ENCODE data around the gene TSC22D1. TPM values are rescaled to one million over a fixed set of nuclear protein-coding genes. Genes with fewer than 3 reads are reported as not detected.

The TSC22D1 gene
- polyA plus RNA-seq, 1 donor (not counting 4 experiments of a cell fraction or from before 2014, with no cell fraction given): 177 TPM

- no peaks in the 10 kb centered on the region for H3K27me3 ChIP-seq (ENCODE audit: control insufficient read depth, extremely low read depth, insufficient read depth, low read length)
- TF ChIP-seq EZH2 (IDR thresholded peaks at IDR 0.05; ENCODE audit: low read length) (no peak), CTCF (optimal IDR thresholded peaks at IDR 0.05 in 1 of 3, IDR thresholded peaks at IDR 0.05 in 1 of 3, conservative IDR thresholded peaks at IDR 0.05 in 1 of 3; ENCODE audit: extremely low read depth in 1 of 3, insufficient read depth in 2 of 3, low read length in 3 of 3) (no peak)
- H4K20me1 ChIP-seq (ENCODE audit: control insufficient read depth, extremely low read depth, insufficient read depth, low read length): no peaks in the 10 kb centered on the region
- H3K79me2 ChIP-seq (ENCODE audit: control insufficient read depth, insufficient read depth, low read length): no peaks in the 10 kb centered on the region
- H3K9me1 ChIP-seq (ENCODE audit: control insufficient read depth, extremely low read depth, insufficient read depth, low read length): no peaks in the 10 kb centered on the region
- H3K4me3 ChIP-seq (ENCODE audit: control insufficient read depth in 2 of 3, extremely low read depth in 1 of 3, insufficient read depth in 2 of 3, low read depth in 1 of 3, low read length in 3 of 3): no peak overlapping the region
- no peaks in the 10 kb centered on the region for H3K36me3 ChIP-seq (ENCODE audit: control insufficient read depth in 2 of 2, extremely low read depth in 1 of 2, insufficient read depth in 2 of 2, low read length in 2 of 2)
- DNase-seq (ENCODE audit: low read depth, low spot score) (no peak), FAIRE-seq (no peak)
- no peaks in the 10 kb centered on the region for H3K9me3 ChIP-seq (ENCODE audit: control insufficient read depth, low read depth, low read length)
- no peak overlapping the region for H3K27ac ChIP-seq (ENCODE audit: control insufficient read depth, insufficient read depth, low read length)
- no peak overlapping the region for H2AFZ ChIP-seq (ENCODE audit: control insufficient read depth, low read length)
- no peaks in the 10 kb centered on the region for H3K4me1 ChIP-seq (ENCODE audit: control insufficient read depth, extremely low read depth, insufficient read depth, low read length)
- dilution Hi-C loops (cut with MboI; ENCODE audit: extremely low pct_ligation_motif_present, low sequenced_read_pairs): loop anchor here (25.0 kb wide), 1 partner anchor 411 kb away; no protein-coding TSS in a partner anchor
- no peak overlapping the region for H3K9ac ChIP-seq (ENCODE audit: control insufficient read depth, extremely low read depth, insufficient read depth, low read length)
- no peak overlapping the region for H3K4me2 ChIP-seq (ENCODE audit: control insufficient read depth, extremely low read depth, insufficient read depth, low read depth, low read length)
These were observed 127.8 kb downstream of the TSC22D1 start for GRCh38 chr13:44448373-44448772.

GRCh38 chr13:44447783-44448321 is 128.3 kb downstream of the TSC22D1 start:
- dilution Hi-C loops (cut with MboI; ENCODE audit: extremely low pct_ligation_motif_present, low sequenced_read_pairs): loop anchor here (25.0 kb wide), 1 partner anchor 411 kb away; no protein-coding TSS in a partner anchor
- FAIRE-seq (no peak), DNase-seq (ENCODE audit: low read depth, low spot score) (no peak)
- TF ChIP-seq CTCF (optimal IDR thresholded peaks at IDR 0.05 in 1 of 3, IDR thresholded peaks at IDR 0.05 in 1 of 3, conservative IDR thresholded peaks at IDR 0.05 in 1 of 3; ENCODE audit: extremely low read depth in 1 of 3, insufficient read depth in 2 of 3, low read length in 3 of 3): no peak
- TF ChIP-seq EZH2 (IDR thresholded peaks at IDR 0.05; ENCODE audit: low read length): no peak
- H3K4me2 ChIP-seq (ENCODE audit: control insufficient read depth, extremely low read depth, insufficient read depth, low read depth, low read length): no peak overlapping the region
- H3K9ac ChIP-seq (ENCODE audit: control insufficient read depth, extremely low read depth, insufficient read depth, low read length): no peak overlapping the region
- no peaks in the 10 kb centered on the region for H4K20me1 ChIP-seq (ENCODE audit: control insufficient read depth, extremely low read depth, insufficient read depth, low read length)
- H3K79me2 ChIP-seq (ENCODE audit: control insufficient read depth, insufficient read depth, low read length): no peaks in the 10 kb centered on the region
- no peak overlapping the region for H3K4me3 ChIP-seq (ENCODE audit: control insufficient read depth in 2 of 3, extremely low read depth in 1 of 3, insufficient read depth in 2 of 3, low read depth in 1 of 3, low read length in 3 of 3)
- no peaks in the 10 kb centered on the region for H3K9me3 ChIP-seq (ENCODE audit: control insufficient read depth, low read depth, low read length)
- no peaks in the 10 kb centered on the region for H3K9me1 ChIP-seq (ENCODE audit: control insufficient read depth, extremely low read depth, insufficient read depth, low read length)
- no peaks in the 10 kb centered on the region for H3K36me3 ChIP-seq (ENCODE audit: control insufficient read depth in 2 of 2, extremely low read depth in 1 of 2, insufficient read depth in 2 of 2, low read length in 2 of 2)
- H2AFZ ChIP-seq (ENCODE audit: control insufficient read depth, low read length): no peak overlapping the region
- no peaks in the 10 kb centered on the region for H3K4me1 ChIP-seq (ENCODE audit: control insufficient read depth, extremely low read depth, insufficient read depth, low read length)
- no peaks in the 10 kb centered on the region for H3K27me3 ChIP-seq (ENCODE audit: control insufficient read depth, extremely low read depth, insufficient read depth, low read length)
- H3K27ac ChIP-seq (ENCODE audit: control insufficient read depth, insufficient read depth, low read length): no peak overlapping the region

Measured in keratinocyte (primary cell).